HepG2 (cell line): ENCODE results near the gene KIAA1217. TPM values are rescaled to one million over a fixed set of nuclear protein-coding genes. Genes with fewer than 3 reads are reported as not detected.

Experiments
- ATAC-seq: fragments of 200-7000 bp; cut with Tn5 transposase; 3 replicates; pipeline ENCODE4 v1.9.1; 2020; ENCODE audit warnings: mild to moderate bottlenecking, moderate library complexity
- BruUV-seq: library from RNA; stranded (reverse); fragments of 400-500 nt; replicated peaks from 2 replicates; lab custom pipeline; 2021; lab: Mats Ljungman, UMichigan
- CTCF ChIA-PET: fragments of 300-600 bp; formaldehyde crosslinking; extraction: SDS; loops from one replicate; lab custom pipeline; 2021; ENCODE audit warnings: low total read pairs, inconsistent platforms, low intra/inter-chr PET ratio; lab: Yijun Ruan, JAX
- POLR2A ChIA-PET: fragments of 350-600 bp; sonication (Branson Sonifier 250); formaldehyde crosslinking; loops from one replicate; lab custom pipeline; 2020; ENCODE audit warnings: antibody characterized with exemption, inconsistent platforms; lab: Yijun Ruan, JAX
- DNase-seq: peaks from one replicate; pipeline ENCODE4 v3.0.0-alpha.2; 2015; ENCODE audit warnings: low spot score
- FAIRE-seq: peaks from 3 replicates; lab custom pipeline; 2011; peaks lifted over from hg19 to GRCh38; lab: Jason Lieb, UNC
- H2AFZ ChIP-seq: one replicate; pipeline ENCODE4 v1.6.1; 2011; ENCODE audit warnings: low read length, inconsistent platforms
- H3K27ac ChIP-seq: fragments of 300-600 bp; 3 replicates; pipeline ENCODE4 v1.8.0; 2011; ENCODE audit warnings: mixed run types, mild to moderate bottlenecking, mixed read lengths, low read length, inconsistent platforms; ENCODE audit not compliant: insufficient read depth; ENCODE audit errors: extremely low read length
- H3K27me3 ChIP-seq, 2 experiments: fragments of 200-600 bp in 1 of 2; 2 replicates in 1 of 2; 3 replicates in 1 of 2; pipeline versions ENCODE4 v1.6.0 to v1.8.0; 2011; ENCODE audit warnings: low read length in 2 of 2, mild to moderate bottlenecking in 2 of 2, moderate library complexity in 2 of 2, inconsistent platforms in 1 of 2; ENCODE audit not compliant: insufficient read depth in 2 of 2, control insufficient read depth in 1 of 2
- H3K36me3 ChIP-seq, 2 experiments: fragments of 200-600 bp in 1 of 2; replicated peaks in 1 of 2; 2 replicates in 1 of 2; 3 replicates in 1 of 2; pipeline versions ENCODE4 v1.5.1 to v1.8.0; 2011; ENCODE audit warnings: low read length in 2 of 2, inconsistent platforms in 1 of 2; ENCODE audit not compliant: insufficient read depth in 2 of 2, control insufficient read depth in 1 of 2
- H3K4me1 ChIP-seq: 2 replicates; pipeline ENCODE4 v1.5.1; 2012; ENCODE audit warnings: low read length, inconsistent platforms; ENCODE audit not compliant: insufficient read depth
- H3K4me2 ChIP-seq: 2 replicates; pipeline ENCODE4 v1.6.0; 2011; ENCODE audit warnings: low read depth, low read length, inconsistent platforms
- H3K4me3 ChIP-seq, 3 experiments: fragments of 200-600 bp in 1 of 3; sonication (generic), shearing (Covaris generic) in 1 of 3; replicated peaks in 1 of 3; 2 replicates each; pipeline ENCODE4 v1.5.1; 2011 to 2016; ENCODE audit warnings: low read length in 3 of 3, inconsistent platforms in 2 of 3, low read depth in 2 of 3, mild to moderate bottlenecking in 2 of 3, control low read depth in 1 of 3, mixed read lengths in 1 of 3; ENCODE audit not compliant: insufficient read depth in 1 of 3
- H3K79me2 ChIP-seq: one replicate; pipeline ENCODE4 v1.6.1; 2011; ENCODE audit warnings: low read length, inconsistent platforms; ENCODE audit not compliant: insufficient read depth
- H3K9ac ChIP-seq: 2 replicates; pipeline ENCODE4 v1.6.0; 2011; ENCODE audit warnings: mild to moderate bottlenecking, low read depth, low read length, inconsistent platforms; ENCODE audit not compliant: insufficient read depth
- H3K9me3 ChIP-seq: 2 replicates; pipeline ENCODE4 v1.5.1; 2012; ENCODE audit warnings: mild to moderate bottlenecking, low read length
- H4K20me1 ChIP-seq: 2 replicates; pipeline ENCODE4 v1.6.0; 2011; ENCODE audit warnings: inconsistent platforms, mild to moderate bottlenecking, low read length, moderate library complexity; ENCODE audit not compliant: insufficient read depth
- CREB3 ChIP-seq: sonication (generic); formaldehyde crosslinking; IDR thresholded peaks from 2 replicates; pipeline ENCODE4 v1.5.0; 2020; ENCODE audit warnings: missing genetic modification reagents
- HNRNPH1 ChIP-seq: fragments of 200-400 bp; formaldehyde crosslinking; optimal IDR thresholded peaks from 2 replicates; pipeline ENCODE3; 2017; ENCODE audit warnings: mild to moderate bottlenecking, low read depth, low read length
- NCOA5 ChIP-seq: sonication (generic); formaldehyde crosslinking; IDR thresholded peaks from 2 replicates; pipeline ENCODE4 v1.4.0; 2020; ENCODE audit warnings: missing genetic modification reagents
- PCBP1 ChIP-seq: fragments of 200-400 bp; formaldehyde crosslinking; IDR thresholded peaks from 2 replicates; pipeline ENCODE4 v1.6.1; 2017; ENCODE audit warnings: mild to moderate bottlenecking, low read depth, low read length, borderline replicate concordance
- RBFOX2 ChIP-seq: fragments of 200-400 bp; formaldehyde crosslinking; IDR thresholded peaks from 2 replicates; pipeline ENCODE4 v1.6.1; 2017; ENCODE audit warnings: low read depth, mild to moderate bottlenecking, low read length
- TSC22D2 ChIP-seq: sonication (generic); formaldehyde crosslinking; IDR thresholded peaks from 2 replicates; pipeline ENCODE4 v1.5.1; 2020; ENCODE audit warnings: missing genetic modification reagents, mild to moderate bottlenecking, borderline replicate concordance
- ZBTB10 ChIP-seq: sonication (generic); formaldehyde crosslinking; IDR thresholded peaks from 2 replicates; pipeline ENCODE4 v1.4.0; 2020; ENCODE audit warnings: missing genetic modification reagents, borderline replicate concordance
- ZNF556 ChIP-seq: sonication (generic); formaldehyde crosslinking; IDR thresholded peaks from 2 replicates; pipeline ENCODE4 v1.4.0; 2020; ENCODE audit warnings: mild to moderate bottlenecking, missing genetic modification reagents, borderline replicate concordance
- WGBS: methylation state at CpG from one replicate; pipeline ENCODE4 v1.1.6; 2017; ENCODE audit warnings: low lambda C conversion rate; 5-methylcytosine and 5-hydroxymethylcytosine counted together
- in situ Hi-C: cut with HindIII; loops from 2 replicates; pipeline ENCODE4 v1.10.0; 2017; ENCODE audit warnings: low pct_unique_long_range_greater_than_20kb; ENCODE audit not compliant: extremely low pct_ligation_motif_present
- intact Hi-C: fragments of 100-400 bp; cut with micrococcal nuclease; formaldehyde crosslinking; loops from one replicate; pipeline ENCODE4 v1.10.0; 2022; ENCODE audit not compliant: unreplicated experiment
- polyA plus RNA-seq, 8 experiments: library from polyadenylated mRNA; depleted of rRNA in 3 of 8; stranded (reverse) in 7 of 8; unstranded in 1 of 8; fragments of >200 nt; fragmentation: Illumina TruSeq in 4 of 8; extraction: Trizol in 4 of 8; gene quantifications; 2 replicates each; pipeline versions ENCODE4 v1.2.1 to v1.2.3, GENCODE V29; 2011 to 2016; ENCODE audit warnings: low read depth in 4 of 8, missing spikeins in 1 of 8, mixed read lengths in 1 of 8; ENCODE audit not compliant: insufficient read depth in 1 of 8
- total RNA-seq, 5 experiments: library from RNA; depleted of rRNA; stranded (reverse); fragments of >200 nt; fragmentation: Illumina TruSeq; extraction: Trizol; gene quantifications; 2 replicates each; pipeline ENCODE4 v1.2.3, GENCODE V29; 2016; ENCODE audit warnings: low read depth in 1 of 5
- TF ChIP-seq, protein P1 (sequence below): sonication (generic); formaldehyde crosslinking; IDR thresholded peaks from 2 replicates; pipeline ENCODE4 v1.5.1; 2020; ENCODE audit warnings: mild to moderate bottlenecking, missing genetic modification reagents, moderate library complexity

KIAA1217 gene
- total and polyA plus RNA-seq, 2 of the 13 experiments (the other 11 are each of a cell fraction or from before 2014, with no cell fraction given), result 4.6 to 10.9 TPM

DNA sequence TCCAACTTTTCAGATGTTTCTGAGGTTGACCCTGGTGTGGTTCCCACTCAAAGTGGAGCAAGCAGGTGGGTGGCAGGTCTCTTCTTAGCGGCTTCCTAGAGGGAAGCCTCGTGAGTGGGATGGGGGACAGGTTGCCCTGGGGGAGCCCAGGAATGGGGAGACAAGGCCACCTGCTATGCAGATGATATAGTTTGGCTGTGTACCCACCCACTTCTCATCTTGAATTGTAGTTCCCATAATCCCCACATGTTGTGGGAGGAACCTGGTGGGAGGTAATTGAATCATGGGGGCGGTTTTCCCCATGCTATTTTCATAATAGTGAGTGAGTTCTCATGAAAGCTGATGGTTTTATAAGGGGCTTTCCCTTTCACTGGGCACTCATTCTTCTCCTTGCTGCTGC lies 68.3 kb downstream of the KIAA1217 start:
- no peaks in the 10 kb centered on the region for H3K4me1 ChIP-seq
- H3K4me2 ChIP-seq, result no peak overlapping the region
- intact Hi-C loops (no loop called here), in situ Hi-C loops (no loop called here)
- ATAC-seq (no peak), FAIRE-seq (no peak), DNase-seq (no peak)
- POLR2A ChIA-PET, result no interaction called here
- no peak overlapping the region for H2AFZ ChIP-seq
- no peaks in the 10 kb centered on the region for H3K9me3 ChIP-seq
- H3K27me3 ChIP-seq, result no peaks in the 10 kb centered on the region
- no TSS peak for BruUV-seq
- WGBS, result 100% methylated on average over 3 of the region's 3 CpGs
- H3K36me3 ChIP-seq, result 0 out of 5 replicates have a peak, but pooled peaks cover 0 to 1% of the 10 kb centered on the region in 2 experiments
- no peak overlapping the region for H3K4me3 ChIP-seq
- no peaks in the 10 kb centered on the region for H3K79me2 ChIP-seq
- CTCF ChIA-PET, result no interaction called here
- TF ChIP-seq ZNF556 (CRISPR knock-in tag) (no peak), TSC22D2 (CRISPR knock-in tag) (no peak), ZBTB10 (CRISPR knock-in tag) (no peak), HNRNPH1 (no peak), PCBP1 (no peak), RBFOX2 (no peak), NCOA5 (CRISPR knock-in tag) (no peak), CREB3 (no peak)
- TF ChIP-seq, protein P1, sequence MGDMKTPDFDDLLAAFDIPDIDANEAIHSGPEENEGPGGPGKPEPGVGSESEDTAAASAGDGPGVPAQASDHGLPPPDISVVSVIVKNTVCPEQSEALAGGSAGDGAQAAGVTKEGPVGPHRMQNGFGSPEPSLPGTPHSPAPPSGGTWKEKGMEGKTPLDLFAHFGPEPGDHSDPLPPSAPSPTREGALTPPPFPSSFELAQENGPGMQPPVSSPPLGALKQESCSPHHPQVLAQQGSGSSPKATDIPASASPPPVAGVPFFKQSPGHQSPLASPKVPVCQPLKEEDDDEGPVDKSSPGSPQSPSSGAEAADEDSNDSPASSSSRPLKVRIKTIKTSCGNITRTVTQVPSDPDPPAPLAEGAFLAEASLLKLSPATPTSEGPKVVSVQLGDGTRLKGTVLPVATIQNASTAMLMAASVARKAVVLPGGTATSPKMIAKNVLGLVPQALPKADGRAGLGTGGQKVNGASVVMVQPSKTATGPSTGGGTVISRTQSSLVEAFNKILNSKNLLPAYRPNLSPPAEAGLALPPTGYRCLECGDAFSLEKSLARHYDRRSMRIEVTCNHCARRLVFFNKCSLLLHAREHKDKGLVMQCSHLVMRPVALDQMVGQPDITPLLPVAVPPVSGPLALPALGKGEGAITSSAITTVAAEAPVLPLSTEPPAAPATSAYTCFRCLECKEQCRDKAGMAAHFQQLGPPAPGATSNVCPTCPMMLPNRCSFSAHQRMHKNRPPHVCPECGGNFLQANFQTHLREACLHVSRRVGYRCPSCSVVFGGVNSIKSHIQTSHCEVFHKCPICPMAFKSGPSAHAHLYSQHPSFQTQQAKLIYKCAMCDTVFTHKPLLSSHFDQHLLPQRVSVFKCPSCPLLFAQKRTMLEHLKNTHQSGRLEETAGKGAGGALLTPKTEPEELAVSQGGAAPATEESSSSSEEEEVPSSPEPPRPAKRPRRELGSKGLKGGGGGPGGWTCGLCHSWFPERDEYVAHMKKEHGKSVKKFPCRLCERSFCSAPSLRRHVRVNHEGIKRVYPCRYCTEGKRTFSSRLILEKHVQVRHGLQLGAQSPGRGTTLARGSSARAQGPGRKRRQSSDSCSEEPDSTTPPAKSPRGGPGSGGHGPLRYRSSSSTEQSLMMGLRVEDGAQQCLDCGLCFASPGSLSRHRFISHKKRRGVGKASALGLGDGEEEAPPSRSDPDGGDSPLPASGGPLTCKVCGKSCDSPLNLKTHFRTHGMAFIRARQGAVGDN (CRISPR knock-in tag), result no peak
- H3K27ac ChIP-seq, result no peak overlapping the region
- no peaks in the 10 kb centered on the region for H4K20me1 ChIP-seq
- no peak overlapping the region for H3K9ac ChIP-seq
